Measurements from ENCODE around the gene LSM7.
A peak's percentile ranks its signal among the peaks of the same experiment; 100 is the strongest.

Gene LSM7

GRCh38 chr19:2275588-2276428, 52.6 kb downstream of the LSM7 start:
- no peak for DNase-seq

- DNase-seq = peak; percentile 59
Observed at GRCh38 chr19:2274931-2275535, 53.4 kb downstream of the LSM7 start.

- DNase-seq = no peak
Observed at GRCh38 chr19:2274185-2274711, 54.1 kb downstream of the LSM7 start.

- DNase-seq = peak; percentile 76
Observed at GRCh38 chr19:2273356-2274184, 54.8 kb downstream of the LSM7 start.

Data from CD4-positive, alpha-beta T cell treated with Interleukin-6 for 4 hours (primary cell).